ENCODE measurements around the gene SAMD8.
"Not testable (repeated sequence)": the region's sequence is repeated elsewhere in the genome, so short reads cannot be mapped to it uniquely, and the experiment has no call there.

DNA sequence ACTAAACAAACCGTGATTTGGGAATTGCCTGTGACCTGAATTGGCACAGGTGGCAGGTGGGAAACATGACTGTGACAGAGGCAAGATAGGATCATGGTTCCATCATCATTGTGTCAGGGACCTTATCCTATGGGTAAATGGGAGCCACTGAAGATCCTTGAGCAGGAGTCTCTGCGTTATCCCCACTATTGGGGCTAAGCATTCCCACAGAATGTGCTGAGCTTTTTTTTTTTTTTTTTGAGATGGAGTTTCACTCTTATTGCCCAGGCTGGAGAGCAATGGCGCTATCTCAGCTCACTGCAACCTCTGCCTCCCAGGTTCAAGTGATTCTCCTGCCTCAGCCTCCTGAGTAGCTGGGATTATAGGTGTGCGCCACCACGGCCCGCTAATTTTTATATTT is 88.5 kb downstream of the SAMD8 start:
- not testable (repeated sequence) for TF ChIP-seq CTCF (IDR thresholded peaks at IDR 0.05; ENCODE audit: poor library complexity); EZH2phosphoT487 (IDR thresholded peaks at IDR 0.05; ENCODE audit: low read depth, severe bottlenecking, unreplicated experiment); EZH2 (IDR thresholded peaks at IDR 0.05; ENCODE audit: borderline replicate concordance)
